HUES64 (cell line): ENCODE results near the gene TMEM267. TPM values are rescaled to one million over a fixed set of nuclear protein-coding genes. Genes with fewer than 3 reads are reported as not detected.
A peak's percentile ranks its signal among the peaks of the same experiment; 100 is the strongest.
"Not testable (repeated sequence)": the region's sequence is repeated elsewhere in the genome, so short reads cannot be mapped to it uniquely, and the experiment has no call there.

Source experiments
- H3K27ac ChIP-seq: 2 replicates; pipeline ENCODE4 v1.7.0; 2013; ENCODE audit warnings: low read depth, low read length, inconsistent platforms
- H3K27me3 ChIP-seq: 2 replicates; pipeline ENCODE4 v1.6.1; 2013; ENCODE audit warnings: mild to moderate bottlenecking, low read length; ENCODE audit not compliant: insufficient read depth
- H3K36me3 ChIP-seq: 2 replicates; pipeline ENCODE4 v1.6.1; 2013; ENCODE audit warnings: mild to moderate bottlenecking, low read length; ENCODE audit not compliant: insufficient read depth
- H3K4me1 ChIP-seq: 2 replicates; pipeline ENCODE4 v1.6.1; 2013; ENCODE audit warnings: mild to moderate bottlenecking, low read length, moderate library complexity; ENCODE audit not compliant: insufficient read depth
- H3K4me3 ChIP-seq: 2 replicates; pipeline ENCODE4 v1.5.1; 2013; ENCODE audit warnings: mild to moderate bottlenecking, low read length, moderate library complexity
- H3K9ac ChIP-seq: 2 replicates; pipeline ENCODE4 v1.6.1; 2013; ENCODE audit warnings: mild to moderate bottlenecking, low read depth, low read length
- H3K9me3 ChIP-seq: 2 replicates; pipeline ENCODE4 v1.6.1; 2013; ENCODE audit warnings: low read depth, low read length; ENCODE audit not compliant: insufficient read depth
- WGBS: fragments of 150-250, 120-280 bp; methylation state at CpG from one replicate; pipeline ENCODE4 v1.1.7; 2013; ENCODE audit warnings: missing lambda C conversion rate; 5-methylcytosine and 5-hydroxymethylcytosine counted together
- polyA plus RNA-seq, 2 experiments: library from polyadenylated mRNA; stranded (reverse); fragments of 50-300 nt; gene quantifications; one replicate each; pipeline ENCODE4 v1.2.3, GENCODE V29; 2013

The TMEM267 gene, protein sequence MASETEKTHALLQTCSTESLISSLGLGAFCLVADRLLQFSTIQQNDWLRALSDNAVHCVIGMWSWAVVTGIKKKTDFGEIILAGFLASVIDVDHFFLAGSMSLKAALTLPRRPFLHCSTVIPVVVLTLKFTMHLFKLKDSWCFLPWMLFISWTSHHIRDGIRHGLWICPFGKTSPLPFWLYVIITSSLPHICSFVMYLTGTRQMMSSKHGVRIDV
- polyA plus RNA-seq (2013, experiment 1 of 2) = 5.4 TPM
- polyA plus RNA-seq (2013, experiment 2 of 2) = 6.0 TPM

- peaks cover 11% of the 10 kb centered on the region; the same call in 1 of the 2 replicates for H3K4me1 ChIP-seq
- H3K36me3 ChIP-seq = peaks cover 16% of the 10 kb centered on the region
- no peaks in the 10 kb centered on the region for H3K27me3 ChIP-seq
- peak within 1 kb of the TSS; percentile 86 for H3K9ac ChIP-seq
- H3K27ac ChIP-seq = peak within 1 kb of the TSS; percentile 85
- H3K9me3 ChIP-seq = no peaks in the 10 kb centered on the region
- WGBS = under 1% methylated on average over 62 of the region's 62 CpGs
- peak within 1 kb of the TSS; percentile 82 for H3K4me3 ChIP-seq
Measured at GRCh38 chr5:43483298-43484105, at the start of gene TMEM267. TMEM267 (minus strand) TSS chr5:43483865; CDS start chr5:43453969, 29,896 bp downstream.

- Histone ChIP-seq H3K27me3 (no peaks in the 10 kb centered on the region), H3K27ac (no peak overlapping the region), H3K9me3 (no peaks in the 10 kb centered on the region), H3K9ac (no peak overlapping the region), H3K4me3 (no peak overlapping the region), H3K36me3 (peaks cover 95% of the 10 kb centered on the region), H3K4me1 (no peaks in the 10 kb centered on the region)
- WGBS = 97% methylated on average over 2 of the region's 2 CpGs
Measured at GRCh38 chr5:43530648-43531047, 47.0 kb upstream of the TMEM267 start.

DNA sequence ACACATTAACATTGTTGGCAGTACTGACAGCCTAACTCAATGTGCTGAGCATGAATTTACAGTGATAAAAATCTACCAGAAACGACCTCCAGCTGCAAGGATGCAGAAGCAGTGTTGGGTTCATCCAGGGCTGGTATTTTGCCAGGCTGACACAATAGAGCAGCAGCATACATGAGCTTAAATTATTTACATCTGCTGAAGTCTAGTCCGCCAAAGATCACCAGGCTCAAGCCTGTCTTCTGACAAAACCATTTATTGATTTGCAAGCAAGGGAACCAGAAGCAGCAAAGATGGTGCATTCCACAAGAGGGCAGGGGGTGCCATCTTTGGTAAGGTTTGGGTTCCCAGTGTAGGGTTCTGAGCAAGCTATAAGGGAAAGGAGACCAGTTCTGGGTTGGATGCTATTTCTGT, 40.0 kb upstream of the TMEM267 start:
- Histone ChIP-seq H3K9ac (no peak overlapping the region), H3K27me3 (no peaks in the 10 kb centered on the region)
- 89% methylated on average over 2 of the region's 2 CpGs for WGBS

GRCh38 chr5:43520615-43521014, 37.0 kb upstream of the TMEM267 start:
- Histone ChIP-seq H3K9ac (no peak overlapping the region), H3K4me1 (peaks cover 4% of the 10 kb centered on the region; the same call in 1 of the 2 replicates), H3K27ac (no peak overlapping the region), H3K27me3 (no peaks in the 10 kb centered on the region; the same call in 1 of the 2 replicates), H3K36me3 (peaks cover 9% of the 10 kb centered on the region), H3K9me3 (peaks cover 3% of the 10 kb centered on the region; the same call in 1 of the 2 replicates), H3K4me3 (no peak overlapping the region)
- 97% methylated on average over 1 of the region's 1 CpG for WGBS

More for the DNA sequence above, 40.0 kb upstream of the TMEM267 start:
- Histone ChIP-seq H3K27ac (no peak overlapping the region), H3K4me1 (no peaks in the 10 kb centered on the region), H3K36me3 (peaks cover 35% of the 10 kb centered on the region), H3K9me3 (peaks cover 3% of the 10 kb centered on the region; the same call in 1 of the 2 replicates), H3K4me3 (no peak overlapping the region)

DNA sequence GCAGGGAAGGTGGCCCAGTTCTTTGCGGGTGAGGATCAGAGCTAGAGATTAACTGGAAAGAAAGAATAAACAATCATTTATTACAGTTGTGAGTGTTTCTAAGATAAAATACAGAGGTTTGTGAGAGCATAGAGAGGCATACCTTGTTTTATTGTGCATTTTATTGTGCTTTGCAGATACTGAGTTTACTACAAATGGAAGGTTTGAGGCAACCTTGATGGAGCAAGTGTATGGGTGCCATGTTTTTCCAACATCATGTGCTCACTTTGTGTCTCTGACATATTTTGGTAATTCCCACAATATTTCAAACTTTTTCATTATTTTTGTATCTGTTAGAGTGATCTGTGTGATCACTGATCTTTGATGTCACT, 32.0 kb upstream of the TMEM267 start:
- Histone ChIP-seq H3K27me3 (no peaks in the 10 kb centered on the region; the same call in 1 of the 2 replicates), H3K27ac (peak overlapping the region; percentile 76; the same call in 1 of the 2 replicates), H3K4me1 (peaks cover 15% of the 10 kb centered on the region; the same call in 1 of the 2 replicates), H3K36me3 (no peaks in the 10 kb centered on the region), H3K9ac (peak overlapping the region; percentile 91; the same call in 1 of the 2 replicates), H3K9me3 (no peaks in the 10 kb centered on the region), H3K4me3 (peak overlapping the region; percentile 95)
- WGBS = 86% methylated on average over 1 of the region's 1 CpG

DNA sequence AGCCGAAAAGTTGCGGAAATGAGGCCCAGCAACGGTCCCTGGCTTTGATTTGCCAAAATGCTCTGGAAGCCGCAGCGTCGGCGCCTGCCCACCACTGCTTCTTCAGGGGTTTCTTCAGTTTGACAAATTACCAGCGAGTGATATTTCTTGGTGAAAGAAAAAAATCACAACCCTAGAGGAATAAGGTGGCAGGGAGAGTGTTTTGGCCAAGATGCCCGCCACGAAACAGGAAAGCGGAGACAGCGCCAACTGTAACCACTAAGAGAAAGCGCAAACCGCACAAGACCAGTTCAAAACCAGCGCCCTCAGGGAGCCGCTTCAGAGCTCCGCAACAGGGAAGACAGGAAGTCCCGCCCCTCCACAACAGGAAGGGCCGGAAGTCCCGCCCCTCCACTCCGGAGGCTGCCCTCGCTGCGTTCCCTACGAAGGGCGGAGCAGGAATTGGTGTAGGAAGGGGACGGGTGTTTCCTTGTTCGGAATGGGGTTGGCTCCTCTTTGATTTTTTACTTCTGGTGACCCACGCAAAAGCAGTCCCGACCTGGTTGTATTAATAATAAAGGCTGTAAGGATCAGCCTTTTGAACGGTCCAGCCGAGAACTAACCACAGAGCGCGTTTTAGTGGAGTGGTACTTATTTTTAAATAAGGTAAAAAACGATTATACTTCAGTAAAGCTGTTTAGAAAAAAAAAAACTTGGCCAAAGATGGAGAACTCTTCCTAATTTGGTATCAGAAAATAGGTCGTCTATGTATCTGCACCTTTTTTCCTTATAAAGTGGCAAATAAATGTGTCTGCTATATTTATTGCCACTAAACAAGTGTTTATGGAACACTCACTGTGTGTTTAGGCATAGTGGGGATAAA, 31.4 kb upstream of the TMEM267 start, which contains the start of gene C5orf34:
Gene C5orf34, minus strand, starts transcription at position 333 of the 862 bp plus-strand sequence. CDS start 5,809 bp downstream, outside the sequence.
- 1% methylated on average over 35 of the region's 35 CpGs for WGBS
- H3K27ac ChIP-seq = peak within 1 kb of the TSS; percentile 85
- H3K9ac ChIP-seq = peak within 1 kb of the TSS; percentile 91
- H3K4me3 ChIP-seq = peak within 1 kb of the TSS; percentile 95
- H3K9me3 ChIP-seq = no peaks in the 10 kb centered on the region
- no peaks in the 10 kb centered on the region for H3K36me3 ChIP-seq
- H3K27me3 ChIP-seq = no peaks in the 10 kb centered on the region; the same call in 1 of the 2 replicates
- peaks cover 15% of the 10 kb centered on the region; the same call in 1 of the 2 replicates for H3K4me1 ChIP-seq

- Histone ChIP-seq H3K9ac (peak overlapping the region; percentile 91), H3K4me3 (peak overlapping the region; percentile 95), H3K4me1 (peaks cover 15% of the 10 kb centered on the region; the same call in 1 of the 2 replicates), H3K27me3 (no peaks in the 10 kb centered on the region; the same call in 1 of the 2 replicates), H3K27ac (peak overlapping the region; percentile 85), H3K36me3 (peaks cover 1% of the 10 kb centered on the region), H3K9me3 (no peaks in the 10 kb centered on the region)
- 2% methylated on average over 6 of the region's 6 CpGs for WGBS
Measured at GRCh38 chr5:43514471-43514815, 30.8 kb upstream of the TMEM267 start.

DNA sequence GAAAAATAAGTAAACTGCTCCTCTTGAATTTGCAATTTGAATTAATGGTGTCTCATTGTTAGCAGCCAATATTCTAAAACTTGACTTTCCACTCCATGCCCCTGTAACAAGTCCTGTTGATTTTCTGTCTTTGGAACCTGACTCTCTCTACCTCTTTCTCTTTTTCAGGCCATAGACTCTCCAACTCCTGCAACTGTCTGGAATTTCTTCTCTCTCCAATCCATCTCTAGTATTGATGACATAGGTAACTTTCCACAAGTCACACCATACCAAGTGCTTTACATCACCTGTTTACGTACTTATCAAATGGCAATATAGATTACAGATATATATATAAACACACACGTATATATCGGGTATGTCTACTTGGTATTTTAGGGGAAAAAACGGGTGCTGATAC, 30.4 kb upstream of the TMEM267 start:
- Histone ChIP-seq H3K4me1 (peaks cover 15% of the 10 kb centered on the region; the same call in 1 of the 2 replicates), H3K27ac (no peak overlapping the region), H3K27me3 (no peaks in the 10 kb centered on the region; the same call in 1 of the 2 replicates), H3K9ac (peak overlapping the region; percentile 91), H3K9me3 (no peaks in the 10 kb centered on the region), H3K4me3 (peak overlapping the region; percentile 95), H3K36me3 (peaks cover 5% of the 10 kb centered on the region)
- WGBS = 26% methylated on average over 2 of the region's 4 CpGs

DNA sequence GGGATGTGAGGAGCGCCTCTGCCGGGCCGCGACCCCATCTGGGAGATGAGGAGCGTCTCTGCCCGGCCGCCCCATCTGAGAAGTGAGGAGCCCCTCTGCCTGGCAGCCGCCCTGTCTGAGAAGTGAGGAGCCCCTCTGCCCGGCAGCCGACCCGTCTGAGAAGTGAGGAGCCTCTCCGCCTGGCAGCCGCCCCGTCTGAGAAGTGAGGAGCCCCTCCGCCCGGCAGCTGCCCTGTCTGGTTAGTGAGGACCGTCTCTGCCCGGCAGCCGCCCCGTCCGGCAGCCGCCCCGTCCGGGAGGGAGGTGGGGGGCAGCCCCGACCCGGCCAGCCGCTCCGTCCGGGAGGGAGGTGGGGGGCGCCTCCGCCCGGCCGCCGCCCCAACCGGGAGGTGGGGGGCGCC, 27.4 kb upstream of the TMEM267 start:
- not testable (repeated sequence) for H3K4me3 ChIP-seq, H3K9me3 ChIP-seq, H3K27ac ChIP-seq, H3K9ac ChIP-seq, H3K27me3 ChIP-seq
- WGBS = 94% methylated on average over 36 of the region's 36 CpGs
- H3K36me3 ChIP-seq = peaks cover 31% of the 10 kb centered on the region
- H3K4me1 ChIP-seq = peaks cover 15% of the 10 kb centered on the region; the same call in 1 of the 2 replicates

DNA sequence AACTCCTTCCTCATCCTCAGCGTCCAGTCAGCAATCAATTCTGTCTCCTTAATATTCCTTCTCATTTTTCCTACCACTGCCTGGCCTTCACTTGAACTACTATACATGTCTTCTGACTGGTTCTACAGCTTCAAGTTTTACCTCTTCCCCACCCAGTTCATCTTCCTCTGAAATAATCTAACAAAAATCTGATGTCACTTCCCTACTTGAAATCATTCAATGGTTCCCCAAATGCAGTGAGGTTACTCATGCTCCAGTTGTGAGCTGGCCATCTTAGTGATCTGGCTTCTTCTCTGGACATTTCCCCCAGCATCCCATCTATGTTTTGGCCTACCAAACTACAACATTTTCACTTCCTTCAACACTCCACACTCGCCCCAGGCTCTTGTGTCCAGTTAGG, 14.9 kb upstream of the TMEM267 start:
- no peaks in the 10 kb centered on the region for H3K4me1 ChIP-seq
- 91% methylated on average over 2 of the region's 2 CpGs for WGBS
- H3K4me3 ChIP-seq = no peak overlapping the region
- peaks cover 43% of the 10 kb centered on the region for H3K36me3 ChIP-seq
- no peak overlapping the region for H3K9ac ChIP-seq
- no peaks in the 10 kb centered on the region for H3K27me3 ChIP-seq
- no peak overlapping the region for H3K27ac ChIP-seq
- no peaks in the 10 kb centered on the region for H3K9me3 ChIP-seq
